ENCODE results near the gene PRDM13.
A peak's percentile ranks its signal among the peaks of the same experiment; 100 is the strongest.

PRDM13 gene

DNA sequence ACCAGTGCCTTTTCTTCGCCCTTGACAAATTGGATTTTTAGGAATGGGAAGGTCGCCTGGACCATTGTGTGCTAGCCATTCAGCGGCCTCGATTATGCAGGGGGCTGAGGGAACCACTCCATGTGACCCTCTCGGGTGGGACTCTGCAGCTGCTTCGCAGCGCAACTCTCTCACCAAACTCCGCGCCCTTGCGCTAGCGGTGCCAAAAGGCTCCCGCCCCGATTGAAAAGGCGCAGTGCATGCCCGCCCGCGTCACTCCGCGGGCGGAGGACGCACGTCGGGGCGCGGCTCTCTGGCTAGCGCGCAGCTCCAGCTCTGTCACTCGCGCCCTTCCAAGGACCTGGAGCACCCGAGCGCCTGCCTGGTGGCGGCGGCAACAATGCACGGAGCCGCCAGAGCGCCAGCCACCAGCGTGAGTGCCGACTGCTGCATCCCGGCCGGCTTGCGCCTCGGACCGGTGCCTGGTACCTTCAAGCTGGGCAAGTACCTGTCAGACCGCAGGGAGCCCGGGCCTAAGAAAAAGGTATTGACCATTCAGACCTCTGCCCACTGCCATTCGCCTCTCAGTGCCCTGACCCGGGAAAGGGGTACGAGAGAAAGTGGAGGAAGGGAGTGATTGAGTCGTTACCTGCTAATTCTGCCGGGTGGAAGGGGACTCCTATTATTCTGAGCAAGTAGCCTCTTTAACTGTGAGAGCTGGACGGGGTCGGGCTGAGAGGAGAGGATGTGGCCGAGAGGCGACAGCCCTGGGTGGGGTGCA lies at the start of gene PRDM13:
Gene PRDM13 (plus strand): TSS at position 178 of the 760 bp plus-strand sequence. CDS start 202 bp downstream, at position 380.
- Histone ChIP-seq H3K27me3 (ENCODE audit: insufficient read depth, low read depth, severe bottlenecking) (peaks cover 61% of the 10 kb centered on the region), H3K27ac (no peak within 1 kb of the TSS), H3K9me3 (ENCODE audit: severe bottlenecking) (no peaks in the 10 kb centered on the region), H3K36me3 (no peaks in the 10 kb centered on the region), H3K4me3 (ENCODE audit: low read depth, low read length) (no peak within 1 kb of the TSS; the same call in 1 of the 2 replicates)
- TF ChIP-seq, protein P1, sequence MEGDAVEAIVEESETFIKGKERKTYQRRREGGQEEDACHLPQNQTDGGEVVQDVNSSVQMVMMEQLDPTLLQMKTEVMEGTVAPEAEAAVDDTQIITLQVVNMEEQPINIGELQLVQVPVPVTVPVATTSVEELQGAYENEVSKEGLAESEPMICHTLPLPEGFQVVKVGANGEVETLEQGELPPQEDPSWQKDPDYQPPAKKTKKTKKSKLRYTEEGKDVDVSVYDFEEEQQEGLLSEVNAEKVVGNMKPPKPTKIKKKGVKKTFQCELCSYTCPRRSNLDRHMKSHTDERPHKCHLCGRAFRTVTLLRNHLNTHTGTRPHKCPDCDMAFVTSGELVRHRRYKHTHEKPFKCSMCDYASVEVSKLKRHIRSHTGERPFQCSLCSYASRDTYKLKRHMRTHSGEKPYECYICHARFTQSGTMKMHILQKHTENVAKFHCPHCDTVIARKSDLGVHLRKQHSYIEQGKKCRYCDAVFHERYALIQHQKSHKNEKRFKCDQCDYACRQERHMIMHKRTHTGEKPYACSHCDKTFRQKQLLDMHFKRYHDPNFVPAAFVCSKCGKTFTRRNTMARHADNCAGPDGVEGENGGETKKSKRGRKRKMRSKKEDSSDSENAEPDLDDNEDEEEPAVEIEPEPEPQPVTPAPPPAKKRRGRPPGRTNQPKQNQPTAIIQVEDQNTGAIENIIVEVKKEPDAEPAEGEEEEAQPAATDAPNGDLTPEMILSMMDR (IDR thresholded peaks at IDR 0.05; ENCODE audit: low read depth, low read length): no peak
- no peak for DNase-seq

DNA sequence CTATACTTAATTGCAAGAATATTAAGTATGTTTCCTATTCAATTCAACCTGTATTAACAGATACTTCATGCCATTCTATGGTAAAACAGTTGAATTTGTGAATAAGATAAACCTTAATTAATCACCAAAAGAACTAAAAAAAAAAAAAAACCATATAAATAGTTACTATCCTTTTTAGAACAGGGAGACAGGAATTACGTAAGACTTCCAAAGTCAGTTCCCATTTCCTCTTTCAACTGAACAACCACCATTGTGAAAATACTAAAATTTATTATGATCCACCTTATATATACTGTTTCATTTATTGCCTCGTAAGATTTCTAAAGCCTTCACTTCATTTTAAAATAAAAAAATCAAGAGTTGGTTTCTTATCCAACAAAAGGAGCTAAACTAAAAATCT lies 47.6 kb upstream of the PRDM13 start:
- Histone ChIP-seq H3K36me3 (peaks cover 54% of the 10 kb centered on the region), H3K4me3 (ENCODE audit: low read depth, low read length) (no peak overlapping the region), H3K27ac (no peak overlapping the region), H3K27me3 (ENCODE audit: insufficient read depth, low read depth, severe bottlenecking) (no peaks in the 10 kb centered on the region), H3K9me3 (ENCODE audit: severe bottlenecking) (no peaks in the 10 kb centered on the region)
- DNase-seq: no peak
- TF ChIP-seq, protein P1 (IDR thresholded peaks at IDR 0.05; ENCODE audit: low read depth, low read length): no peak

DNA sequence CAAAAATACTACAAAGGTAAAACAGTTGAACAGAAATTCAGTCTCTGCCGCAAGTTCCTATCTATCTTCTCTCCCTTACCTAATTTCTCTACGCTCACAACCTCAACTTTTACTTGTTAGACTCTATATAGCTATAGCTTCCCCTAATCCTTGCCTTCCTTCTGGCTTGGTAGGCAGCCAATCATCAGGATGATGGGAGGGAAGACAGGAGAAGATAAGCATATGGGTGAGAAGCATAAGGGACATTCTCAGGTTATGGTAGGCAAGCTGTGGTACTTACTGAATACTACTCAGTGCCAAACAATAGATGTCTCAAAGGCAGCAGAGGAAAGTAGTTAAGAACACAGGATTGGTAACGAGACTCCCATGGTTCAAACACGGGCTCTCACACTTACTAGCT lies 46.0 kb upstream of the PRDM13 start:
- Histone ChIP-seq H3K27ac (no peak overlapping the region), H3K27me3 (ENCODE audit: insufficient read depth, low read depth, severe bottlenecking) (no peaks in the 10 kb centered on the region), H3K36me3 (peaks cover 51% of the 10 kb centered on the region), H3K4me3 (ENCODE audit: low read depth, low read length) (no peak overlapping the region), H3K9me3 (ENCODE audit: severe bottlenecking) (no peaks in the 10 kb centered on the region)
- TF ChIP-seq, protein P1 (IDR thresholded peaks at IDR 0.05; ENCODE audit: low read depth, low read length): no peak
- DNase-seq: no peak

DNA sequence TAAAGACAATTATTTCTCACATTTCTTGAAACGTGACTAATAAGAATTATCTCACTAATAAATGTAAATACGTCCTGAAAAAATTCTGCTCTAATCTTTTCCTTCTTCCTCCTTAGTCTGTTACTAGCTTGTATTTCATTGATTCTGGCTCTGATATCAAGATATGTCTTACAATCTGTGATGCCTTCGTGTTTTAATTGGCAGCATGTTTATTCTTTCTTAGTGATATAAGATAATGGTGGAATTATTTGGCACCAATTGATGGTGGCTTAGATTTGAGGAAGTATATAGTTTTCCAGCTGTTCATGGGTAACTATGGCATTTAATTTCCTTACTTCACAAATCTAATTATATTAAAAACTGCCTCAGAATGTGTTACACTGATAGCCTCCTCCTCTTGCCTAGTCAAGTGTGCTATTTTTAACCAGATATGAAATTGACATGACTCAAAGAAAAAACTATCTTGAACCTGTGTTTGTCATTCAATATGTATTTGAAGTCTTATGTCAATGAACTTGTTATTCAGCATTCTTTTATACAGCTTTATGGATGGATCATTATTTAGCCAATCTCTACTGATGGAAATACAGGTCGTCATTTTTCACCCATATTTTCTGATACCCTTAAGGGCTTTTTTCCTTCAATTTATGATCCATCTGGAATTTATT lies 43.4 kb upstream of the PRDM13 start:
- Histone ChIP-seq H3K36me3 (peaks cover 29% of the 10 kb centered on the region), H3K9me3 (ENCODE audit: severe bottlenecking) (no peaks in the 10 kb centered on the region), H3K27ac (no peak overlapping the region), H3K27me3 (ENCODE audit: insufficient read depth, low read depth, severe bottlenecking) (no peaks in the 10 kb centered on the region), H3K4me3 (ENCODE audit: low read depth, low read length) (no peak overlapping the region)
- no peak for DNase-seq
- TF ChIP-seq, protein P1 (IDR thresholded peaks at IDR 0.05; ENCODE audit: low read depth, low read length): no peak

DNA sequence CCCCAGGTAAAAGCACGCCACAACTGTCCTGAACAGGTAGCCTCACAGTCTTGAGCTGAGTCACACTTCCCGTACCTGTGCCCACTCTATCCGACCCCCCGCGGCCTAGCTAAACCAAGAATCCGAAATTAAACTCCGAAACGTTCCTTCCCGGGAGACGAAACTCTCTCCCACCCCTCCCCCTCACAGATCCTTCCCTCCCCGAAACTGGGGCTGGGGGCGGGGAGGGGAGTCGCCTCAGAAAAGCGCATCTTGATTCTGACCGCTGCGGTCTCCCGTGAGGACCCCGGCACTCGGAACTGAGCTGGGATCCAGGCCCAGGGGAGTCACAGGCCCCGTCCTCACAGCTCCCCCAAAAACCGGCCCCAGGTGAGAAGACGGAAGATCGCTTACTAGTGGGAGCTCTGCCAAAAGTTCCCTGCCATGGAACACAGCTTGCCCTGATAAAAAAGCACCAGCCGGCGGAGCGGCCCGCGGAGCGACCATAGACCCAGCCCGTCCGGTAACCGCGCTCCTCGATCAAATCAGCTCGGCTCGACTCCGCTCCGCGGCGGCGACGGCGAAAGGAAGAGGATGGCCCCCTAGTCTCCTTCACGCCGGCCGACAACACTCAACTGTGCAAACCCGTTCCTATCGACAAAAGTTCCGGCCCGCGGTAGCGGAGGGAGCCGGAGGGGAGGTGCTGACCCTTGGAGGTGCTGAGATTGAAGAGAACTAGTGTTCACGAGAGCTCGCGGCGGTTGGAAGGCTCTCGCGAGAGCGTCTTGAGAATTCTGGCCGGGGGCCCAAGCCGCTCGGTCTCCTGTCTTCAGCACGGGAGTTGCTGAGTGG lies 38.3 kb upstream of the PRDM13 start, which contains the start of gene CCNC:
Gene CCNC (minus strand): TSS at position 558 of the 831 bp plus-strand sequence. CDS start 133 bp downstream, at position 425.
- H3K9me3 ChIP-seq (ENCODE audit: severe bottlenecking): no peaks in the 10 kb centered on the region
- peaks cover 4% of the 10 kb centered on the region for H3K36me3 ChIP-seq
- H3K27ac ChIP-seq: peak within 1 kb of the TSS; percentile 88
- TF ChIP-seq, protein P1 (IDR thresholded peaks at IDR 0.05; ENCODE audit: low read depth, low read length): no peak
- H3K27me3 ChIP-seq (ENCODE audit: insufficient read depth, low read depth, severe bottlenecking): no peaks in the 10 kb centered on the region
- DNase-seq: peak; percentile 95
- peak within 1 kb of the TSS; percentile 74 for H3K4me3 ChIP-seq (ENCODE audit: low read depth, low read length)
